CD4-positive, alpha-beta T cell (primary cell): ENCODE data around the gene ARL5A. TPM values are rescaled to one million over a fixed set of nuclear protein-coding genes. Genes with fewer than 3 reads are reported as not detected.

Experiments
- ATAC-seq: fragments of 200-7000 bp; cut with Tn5 transposase; one replicate; pipeline ENCODE4 v1.10.0; 2022; ENCODE audit warnings: mild to moderate bottlenecking; ENCODE audit not compliant: poor library complexity
- CTCF ChIA-PET: fragments of 350-600 bp; sonication (Branson Sonifier 250); formaldehyde crosslinking; loops from one replicate; lab custom pipeline; 2021; ENCODE audit warnings: antibody characterized with exemption, inconsistent platforms; lab: Charles Lee
- POLR2A ChIA-PET: fragments of 350-600 bp; sonication (Branson Sonifier 250); formaldehyde crosslinking; loops from one replicate; lab custom pipeline; 2021; ENCODE audit warnings: antibody characterized with exemption, inconsistent platforms; lab: Charles Lee
- DNase-seq, 14 experiments: peaks; one replicate each; pipeline ENCODE4 v3.0.0-alpha.2; 2013 to 2020; ENCODE audit warnings: mixed read lengths in 2 of 14
- H3K27ac ChIP-seq, 2 donors: one replicate each; pipeline versions ENCODE4 v1.5.1 to v1.7.0; 2013; ENCODE audit warnings: low read length in 2 of 2, low read depth in 1 of 2, mild to moderate bottlenecking in 1 of 2
- H3K27me3 ChIP-seq, 2 experiments: 1 replicate in 1 of 2; 2 replicates in 1 of 2; pipeline versions ENCODE4 v1.6.1 to v1.7.0; 2013; ENCODE audit warnings: low read length in 2 of 2, control low read depth in 1 of 2, mild to moderate bottlenecking in 1 of 2, moderate library complexity in 1 of 2; ENCODE audit not compliant: insufficient read depth in 2 of 2, control insufficient read depth in 1 of 2
- H3K36me3 ChIP-seq: one replicate; pipeline ENCODE4 v1.6.1; 2013; ENCODE audit warnings: low read length, control low read depth; ENCODE audit not compliant: insufficient read depth
- H3K4me1 ChIP-seq: one replicate; pipeline ENCODE4 v1.6.1; 2013; ENCODE audit warnings: low read length, control low read depth; ENCODE audit not compliant: insufficient read depth
- H3K4me3 ChIP-seq: one replicate; pipeline ENCODE4 v1.5.1; 2013; ENCODE audit warnings: mild to moderate bottlenecking, low read length, moderate library complexity
- H3K9me3 ChIP-seq, 2 experiments: 1 replicate in 1 of 2; 2 replicates in 1 of 2; pipeline versions ENCODE4 v1.6.1 to v1.7.0; 2013; ENCODE audit warnings: low read length in 2 of 2, mild to moderate bottlenecking in 2 of 2, control low read depth in 1 of 2, moderate library complexity in 1 of 2; ENCODE audit not compliant: control insufficient read depth in 1 of 2, insufficient read depth in 1 of 2
- H3K27ac Mint-ChIP-seq: one replicate; pipeline ENCODE4 v1.8.0; 2020; ENCODE audit warnings: mixed read lengths
- H3K27me3 Mint-ChIP-seq: one replicate; pipeline ENCODE4 v1.8.0; 2021; ENCODE audit warnings: mixed read lengths
- H3K36me3 Mint-ChIP-seq: one replicate; pipeline ENCODE4 v1.8.0; 2021; ENCODE audit warnings: low read depth, mixed read lengths
- H3K4me1 Mint-ChIP-seq: one replicate; pipeline ENCODE4 v1.8.0; 2021; ENCODE audit warnings: low read depth, mixed read lengths
- H3K4me3 Mint-ChIP-seq: one replicate; pipeline ENCODE4 v1.8.0; 2020; ENCODE audit warnings: mild to moderate bottlenecking, mixed read lengths
- H3K9me3 Mint-ChIP-seq: one replicate; pipeline ENCODE4 v1.8.0; 2020; ENCODE audit warnings: mixed read lengths
- intact Hi-C, 2 experiments: fragments of 100-400 bp; cut with DNase I in 1 of 2; cut with micrococcal nuclease in 1 of 2; formaldehyde crosslinking; loops; one replicate each; pipeline versions ENCODE4 v1.15.1 to v1.9.0; 2023 to 2025; cut with DNase I, micrococcal nuclease
- total RNA-seq, 174 experiments: library from RNA in 2 of 174; stranded (reverse) in 2 of 174; gene quantifications; one replicate each; pipeline ENCODE4 v1.2.3 and lab custom pipeline; 2021 to 2026
- TF ChIP-seq, protein P1 (sequence below): fragments of 200-600 bp; IDR thresholded peaks from one replicate; pipeline ENCODE4 v1.8.0; 2022; ENCODE audit warnings: antibody characterized with exemption, mild to moderate bottlenecking

Gene ARL5A
- total RNA-seq, 2 experiments from 2014 or later = 16.9 to 20.5 TPM

GRCh38 chr2:151869291-151869690 is 41.1 kb upstream of the ARL5A start:
- ATAC-seq = no peak
- H3K27me3 Mint-ChIP-seq = peaks cover 16% of the 10 kb centered on the region

GRCh38 chr2:151862700-151863099 is 34.5 kb upstream of the ARL5A start:
- H3K4me3 Mint-ChIP-seq = no peak overlapping the region
- no peaks in the 10 kb centered on the region for H3K36me3 ChIP-seq
- DNase-seq (no peak), ATAC-seq (no peak)
- no peaks in the 10 kb centered on the region for H3K27me3 ChIP-seq
- H3K36me3 Mint-ChIP-seq = no peaks in the 10 kb centered on the region
- TF ChIP-seq, protein P1, sequence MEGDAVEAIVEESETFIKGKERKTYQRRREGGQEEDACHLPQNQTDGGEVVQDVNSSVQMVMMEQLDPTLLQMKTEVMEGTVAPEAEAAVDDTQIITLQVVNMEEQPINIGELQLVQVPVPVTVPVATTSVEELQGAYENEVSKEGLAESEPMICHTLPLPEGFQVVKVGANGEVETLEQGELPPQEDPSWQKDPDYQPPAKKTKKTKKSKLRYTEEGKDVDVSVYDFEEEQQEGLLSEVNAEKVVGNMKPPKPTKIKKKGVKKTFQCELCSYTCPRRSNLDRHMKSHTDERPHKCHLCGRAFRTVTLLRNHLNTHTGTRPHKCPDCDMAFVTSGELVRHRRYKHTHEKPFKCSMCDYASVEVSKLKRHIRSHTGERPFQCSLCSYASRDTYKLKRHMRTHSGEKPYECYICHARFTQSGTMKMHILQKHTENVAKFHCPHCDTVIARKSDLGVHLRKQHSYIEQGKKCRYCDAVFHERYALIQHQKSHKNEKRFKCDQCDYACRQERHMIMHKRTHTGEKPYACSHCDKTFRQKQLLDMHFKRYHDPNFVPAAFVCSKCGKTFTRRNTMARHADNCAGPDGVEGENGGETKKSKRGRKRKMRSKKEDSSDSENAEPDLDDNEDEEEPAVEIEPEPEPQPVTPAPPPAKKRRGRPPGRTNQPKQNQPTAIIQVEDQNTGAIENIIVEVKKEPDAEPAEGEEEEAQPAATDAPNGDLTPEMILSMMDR = no peak
- H3K4me1 Mint-ChIP-seq = no peaks in the 10 kb centered on the region
- intact Hi-C loops = no loop called here
- no peaks in the 10 kb centered on the region for H3K9me3 ChIP-seq
- H3K4me3 ChIP-seq = no peak overlapping the region
- H3K4me1 ChIP-seq = no peaks in the 10 kb centered on the region
- ChIA-PET CTCF (no interaction called here), POLR2A (no interaction called here)
- H3K27ac Mint-ChIP-seq = no peak overlapping the region
- no peaks in the 10 kb centered on the region for H3K9me3 Mint-ChIP-seq
- H3K27me3 Mint-ChIP-seq = peaks cover 8% of the 10 kb centered on the region
- no peak overlapping the region for H3K27ac ChIP-seq

More at GRCh38 chr2:151869291-151869690, 41.1 kb upstream of the ARL5A start:
- no peak overlapping the region for H3K27ac ChIP-seq
- H3K27ac Mint-ChIP-seq = no peak overlapping the region
- H3K9me3 Mint-ChIP-seq = no peaks in the 10 kb centered on the region
- no peaks in the 10 kb centered on the region for H3K9me3 ChIP-seq
- DNase-seq = no peak
- no peaks in the 10 kb centered on the region for H3K4me1 Mint-ChIP-seq
- ChIA-PET CTCF (no interaction called here), POLR2A (no interaction called here)
- H3K4me1 ChIP-seq = no peaks in the 10 kb centered on the region
- H3K36me3 Mint-ChIP-seq = no peaks in the 10 kb centered on the region
- intact Hi-C loops = no loop called here
- no peaks in the 10 kb centered on the region for H3K36me3 ChIP-seq
- TF ChIP-seq, protein P1 = no peak
- H3K4me3 ChIP-seq = no peak overlapping the region
- H3K27me3 ChIP-seq = no peaks in the 10 kb centered on the region
- no peak overlapping the region for H3K4me3 Mint-ChIP-seq

- intact Hi-C loops = no loop called here
- Mint-ChIP-seq H3K27ac (no peak overlapping the region), H3K4me3 (no peak overlapping the region), H3K36me3 (no peaks in the 10 kb centered on the region), H3K27me3 (no peaks in the 10 kb centered on the region), H3K9me3 (no peaks in the 10 kb centered on the region), H3K4me1 (no peaks in the 10 kb centered on the region)
- Histone ChIP-seq H3K27ac (no peak overlapping the region), H3K4me3 (no peak overlapping the region), H3K9me3 (no peaks in the 10 kb centered on the region), H3K4me1 (no peaks in the 10 kb centered on the region), H3K27me3 (no peaks in the 10 kb centered on the region), H3K36me3 (no peaks in the 10 kb centered on the region)
- ATAC-seq (no peak), DNase-seq (no peak)
- ChIA-PET POLR2A (no interaction called here), CTCF (no interaction called here)
- TF ChIP-seq, protein P1 = no peak
Observed at GRCh38 chr2:151861174-151861573, 33.0 kb upstream of the ARL5A start.
